SJCRH30 (cell line): ENCODE measurements around the gene GPR158. TPM values are rescaled to one million over a fixed set of nuclear protein-coding genes. Genes with fewer than 3 reads are reported as not detected.
"Not testable (repeated sequence)": the region's sequence is repeated elsewhere in the genome, so short reads cannot be mapped to it uniquely, and the experiment has no call there.

Experiments
- DNase-seq, 2 experiments: peaks; one replicate each; pipeline ENCODE4 v3.0.0-alpha.2; 2015 to 2020
- H3K27ac ChIP-seq: fragments of 250-450 bp; sonication (Bioruptor Pico); 2 replicates; pipeline ENCODE4 v1.5.1; 2020; ENCODE audit warnings: mild to moderate bottlenecking, moderate library complexity
- H3K27me3 ChIP-seq: fragments of 250-450 bp; sonication (Bioruptor Pico); 2 replicates; pipeline ENCODE4 v1.5.1; 2020; ENCODE audit warnings: mild to moderate bottlenecking, moderate library complexity
- H3K36me3 ChIP-seq: fragments of 250-450 bp; sonication (Bioruptor Pico); 2 replicates; pipeline ENCODE4 v1.5.1; 2020; ENCODE audit warnings: mild to moderate bottlenecking, moderate library complexity
- H3K4me1 ChIP-seq: fragments of 250-450 bp; sonication (Bioruptor Pico); 2 replicates; pipeline ENCODE4 v1.5.1; 2020; ENCODE audit warnings: mild to moderate bottlenecking, moderate library complexity
- H3K4me3 ChIP-seq: fragments of 250-450 bp; sonication (Bioruptor Pico); 2 replicates; pipeline ENCODE4 v1.5.1; 2020; ENCODE audit warnings: mild to moderate bottlenecking, moderate library complexity
- H3K9me3 ChIP-seq: fragments of 250-450 bp; sonication (Bioruptor Pico); replicated peaks from 2 replicates; pipeline ENCODE4 v1.5.1; 2020; ENCODE audit warnings: mild to moderate bottlenecking, moderate library complexity
- total RNA-seq: library from RNA; depleted of rRNA; stranded (reverse); fragments of >200 nt; shearing (Covaris generic); gene quantifications from 2 replicates; pipeline ENCODE4 v1.2.3, GENCODE V29; 2014; rRNA removed

The GPR158 gene
- total RNA-seq = 6.7 and 6.8 TPM in 2 replicates

- Histone ChIP-seq H3K27me3 (no peaks in the 10 kb centered on the region), H3K9me3 (no peaks in the 10 kb centered on the region), H3K36me3 (no peaks in the 10 kb centered on the region), H3K4me3 (no peak within 1 kb of the TSS), H3K4me1 (no peaks in the 10 kb centered on the region), H3K27ac (no peak within 1 kb of the TSS)
- DNase-seq = peak; percentile 42 to 47
Observed at GRCh38 chr10:25174461-25175230, at the start of gene GPR158. Gene GPR158, plus strand, starts transcription at chr10:25175001. Its CDS starts 420 bp downstream, at chr10:25175421.

- no peaks in the 10 kb centered on the region for H3K36me3 ChIP-seq
- H3K9me3 ChIP-seq = 0 out of 2 replicates have a peak, but pooled peaks cover 3% of the 10 kb centered on the region
- H3K4me1 ChIP-seq = no peaks in the 10 kb centered on the region; the same call in 1 of the 2 replicates
- H3K27me3 ChIP-seq = no peaks in the 10 kb centered on the region
- peak; percentile 67 to 75 for DNase-seq
- H3K27ac ChIP-seq = no peak overlapping the region
- no peak overlapping the region for H3K4me3 ChIP-seq
Observed at GRCh38 chr10:25125201-25125611, 49.6 kb upstream of the GPR158 start.

- no peak overlapping the region for H3K4me3 ChIP-seq
- H3K27me3 ChIP-seq = no peaks in the 10 kb centered on the region
- H3K36me3 ChIP-seq = no peaks in the 10 kb centered on the region
- DNase-seq = no peak
- H3K27ac ChIP-seq = no peak overlapping the region
- 0 out of 2 replicates have a peak, but pooled peaks cover 2% of the 10 kb centered on the region for H3K9me3 ChIP-seq
- H3K4me1 ChIP-seq = no peaks in the 10 kb centered on the region; the same call in 1 of the 2 replicates
Observed at GRCh38 chr10:25129592-25129991, 45.2 kb upstream of the GPR158 start.

GRCh38 chr10:25130906-25131305 is 43.9 kb upstream of the GPR158 start:
- H3K4me3 ChIP-seq = no peak overlapping the region
- H3K4me1 ChIP-seq = no peaks in the 10 kb centered on the region
- no peak overlapping the region for H3K27ac ChIP-seq
- DNase-seq = no peak
- H3K27me3 ChIP-seq = no peaks in the 10 kb centered on the region
- H3K9me3 ChIP-seq = 0 out of 2 replicates have a peak, but pooled peaks cover 2% of the 10 kb centered on the region
- H3K36me3 ChIP-seq = no peaks in the 10 kb centered on the region

GRCh38 chr10:25142116-25142864 is 32.5 kb upstream of the GPR158 start:
- no peak overlapping the region for H3K27ac ChIP-seq
- no peaks in the 10 kb centered on the region for H3K4me1 ChIP-seq
- no peak for DNase-seq

GRCh38 chr10:25157650-25158049 is 17.2 kb upstream of the GPR158 start:
- Histone ChIP-seq H3K4me1 (no peaks in the 10 kb centered on the region), H3K27ac (no peak overlapping the region), H3K9me3 (no peaks in the 10 kb centered on the region; the same call in 1 of the 2 replicates), H3K27me3 (no peaks in the 10 kb centered on the region; the same call in 1 of the 2 replicates), H3K36me3 (no peaks in the 10 kb centered on the region), H3K4me3 (no peak overlapping the region)
- DNase-seq = no peak

More at GRCh38 chr10:25142116-25142864, 32.5 kb upstream of the GPR158 start:
- Histone ChIP-seq H3K36me3 (no peaks in the 10 kb centered on the region), H3K9me3 (no peaks in the 10 kb centered on the region), H3K4me3 (no peak overlapping the region), H3K27me3 (no peaks in the 10 kb centered on the region)

- Histone ChIP-seq H3K27me3 (no peaks in the 10 kb centered on the region), H3K9me3 (no peaks in the 10 kb centered on the region; the same call in 1 of the 2 replicates), H3K4me1 (no peaks in the 10 kb centered on the region), H3K27ac (no peak overlapping the region), H3K4me3 (no peak overlapping the region), H3K36me3 (no peaks in the 10 kb centered on the region)
- no peak for DNase-seq
Observed at GRCh38 chr10:25159591-25159990, 15.2 kb upstream of the GPR158 start.

GRCh38 chr10:25162391-25162790 is 12.4 kb upstream of the GPR158 start:
- H3K36me3 ChIP-seq = no peaks in the 10 kb centered on the region
- H3K4me1 ChIP-seq = no peaks in the 10 kb centered on the region
- DNase-seq = no peak
- no peak overlapping the region for H3K27ac ChIP-seq
- no peaks in the 10 kb centered on the region; the same call in 1 of the 2 replicates for H3K9me3 ChIP-seq
- no peak overlapping the region for H3K4me3 ChIP-seq
- no peaks in the 10 kb centered on the region for H3K27me3 ChIP-seq

GRCh38 chr10:25163464-25163863 is 11.3 kb upstream of the GPR158 start:
- not testable (repeated sequence) for DNase-seq, H3K36me3 ChIP-seq, H3K4me3 ChIP-seq

GRCh38 chr10:25169740-25170139 is 5.1 kb upstream of the GPR158 start:
- Histone ChIP-seq H3K9me3 (no peaks in the 10 kb centered on the region), H3K36me3 (no peaks in the 10 kb centered on the region), H3K4me1 (no peaks in the 10 kb centered on the region), H3K4me3 (no peak overlapping the region), H3K27me3 (0 out of 2 replicates have a peak, but pooled peaks cover 3% of the 10 kb centered on the region), H3K27ac (no peak overlapping the region)
- no peak for DNase-seq

More at GRCh38 chr10:25163464-25163863, 11.3 kb upstream of the GPR158 start:
- not testable (repeated sequence) for H3K27ac ChIP-seq, H3K27me3 ChIP-seq, H3K4me1 ChIP-seq, H3K9me3 ChIP-seq

- Histone ChIP-seq H3K27me3 (0 out of 2 replicates have a peak, but pooled peaks cover 3% of the 10 kb centered on the region), H3K4me1 (no peaks in the 10 kb centered on the region), H3K36me3 (no peaks in the 10 kb centered on the region), H3K4me3 (no peak overlapping the region), H3K9me3 (no peaks in the 10 kb centered on the region), H3K27ac (no peak overlapping the region)
- no peak for DNase-seq
Observed at GRCh38 chr10:25170627-25171026, 4.2 kb upstream of the GPR158 start.

- Histone ChIP-seq H3K27me3 (no peaks in the 10 kb centered on the region), H3K4me1 (no peaks in the 10 kb centered on the region), H3K36me3 (no peaks in the 10 kb centered on the region), H3K4me3 (no peak overlapping the region), H3K9me3 (no peaks in the 10 kb centered on the region), H3K27ac (no peak overlapping the region)
- no peak for DNase-seq
Observed at GRCh38 chr10:25175527-25176420, 973 bp downstream of the GPR158 start.

- no peaks in the 10 kb centered on the region for H3K27me3 ChIP-seq
- no peak overlapping the region for H3K4me3 ChIP-seq
- no peak for DNase-seq
- H3K36me3 ChIP-seq = no peaks in the 10 kb centered on the region
- no peaks in the 10 kb centered on the region for H3K9me3 ChIP-seq
- H3K4me1 ChIP-seq = no peaks in the 10 kb centered on the region
- H3K27ac ChIP-seq = no peak overlapping the region
Observed at GRCh38 chr10:25176421-25176968, 1.7 kb downstream of the GPR158 start.
